ENCODE results near the gene UTS2B.

Gene UTS2B

DNA sequence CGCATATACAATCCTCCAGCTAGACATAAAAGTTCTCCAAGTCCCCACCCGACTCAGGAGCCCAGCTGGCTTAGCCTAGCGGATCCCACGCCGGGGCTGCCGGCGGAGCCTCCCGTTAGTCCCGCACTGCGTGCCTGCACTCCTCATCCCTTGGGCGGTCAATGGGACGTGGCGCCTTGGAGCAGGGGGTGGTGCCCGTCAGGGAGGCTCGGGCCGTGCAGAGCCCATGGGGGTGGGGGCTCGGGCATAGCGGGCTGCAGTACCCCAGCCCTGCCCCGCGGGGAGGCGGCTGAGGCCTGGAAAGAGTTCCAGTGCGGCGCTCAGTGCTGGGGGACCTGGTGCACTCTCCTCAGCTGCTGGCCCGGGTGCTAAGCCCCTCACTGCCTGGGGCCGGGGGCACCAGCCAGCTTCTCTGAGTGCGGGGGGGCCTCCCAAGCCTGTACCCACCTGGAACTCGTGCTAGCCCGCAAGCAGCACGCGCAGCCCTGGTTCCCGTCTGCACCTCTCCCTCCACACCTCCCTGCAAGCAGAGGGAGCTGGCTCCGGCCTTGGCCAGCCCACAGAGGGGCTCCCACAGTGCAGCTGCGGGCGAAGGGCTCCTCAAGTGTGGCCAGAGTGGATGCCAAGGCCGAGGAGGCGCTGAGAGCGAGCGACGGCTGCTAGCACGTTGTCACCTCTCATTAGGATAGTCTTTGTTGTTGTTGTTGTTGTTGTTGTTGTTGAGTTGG, 13.3 kb downstream of the UTS2B start:
- no peak overlapping the region for H3K9ac ChIP-seq (ENCODE audit: low read length)
- no peaks in the 10 kb centered on the region for H3K27me3 ChIP-seq (ENCODE audit: low read depth, low read length)
- H3K4me1 ChIP-seq (ENCODE audit: low read length), result no peaks in the 10 kb centered on the region
- H3K4me2 ChIP-seq (ENCODE audit: low read length), result no peak overlapping the region
- H3K9me3 ChIP-seq (ENCODE audit: insufficient read depth, low read length), result no peaks in the 10 kb centered on the region
- no peak overlapping the region for H3K27ac ChIP-seq (ENCODE audit: low read length)
- H3K79me2 ChIP-seq (ENCODE audit: low read length), result no peaks in the 10 kb centered on the region
- TF ChIP-seq EZH2phosphoT487 (IDR thresholded peaks at IDR 0.05; ENCODE audit: low read depth), result no peak
- TF ChIP-seq, protein P1, sequence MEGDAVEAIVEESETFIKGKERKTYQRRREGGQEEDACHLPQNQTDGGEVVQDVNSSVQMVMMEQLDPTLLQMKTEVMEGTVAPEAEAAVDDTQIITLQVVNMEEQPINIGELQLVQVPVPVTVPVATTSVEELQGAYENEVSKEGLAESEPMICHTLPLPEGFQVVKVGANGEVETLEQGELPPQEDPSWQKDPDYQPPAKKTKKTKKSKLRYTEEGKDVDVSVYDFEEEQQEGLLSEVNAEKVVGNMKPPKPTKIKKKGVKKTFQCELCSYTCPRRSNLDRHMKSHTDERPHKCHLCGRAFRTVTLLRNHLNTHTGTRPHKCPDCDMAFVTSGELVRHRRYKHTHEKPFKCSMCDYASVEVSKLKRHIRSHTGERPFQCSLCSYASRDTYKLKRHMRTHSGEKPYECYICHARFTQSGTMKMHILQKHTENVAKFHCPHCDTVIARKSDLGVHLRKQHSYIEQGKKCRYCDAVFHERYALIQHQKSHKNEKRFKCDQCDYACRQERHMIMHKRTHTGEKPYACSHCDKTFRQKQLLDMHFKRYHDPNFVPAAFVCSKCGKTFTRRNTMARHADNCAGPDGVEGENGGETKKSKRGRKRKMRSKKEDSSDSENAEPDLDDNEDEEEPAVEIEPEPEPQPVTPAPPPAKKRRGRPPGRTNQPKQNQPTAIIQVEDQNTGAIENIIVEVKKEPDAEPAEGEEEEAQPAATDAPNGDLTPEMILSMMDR (IDR thresholded peaks at IDR 0.05; ENCODE audit: low read depth, low read length), result no peak
- no peaks in the 10 kb centered on the region for H4K20me1 ChIP-seq (ENCODE audit: insufficient read depth, low read length)
- no peak overlapping the region for H2AFZ ChIP-seq (ENCODE audit: low read depth, low read length)
- H3K4me3 ChIP-seq (ENCODE audit: low read length), result no peak overlapping the region
- H3K36me3 ChIP-seq (replicated peaks; ENCODE audit: low read depth, low read length), result no peaks in the 10 kb centered on the region

DNA sequence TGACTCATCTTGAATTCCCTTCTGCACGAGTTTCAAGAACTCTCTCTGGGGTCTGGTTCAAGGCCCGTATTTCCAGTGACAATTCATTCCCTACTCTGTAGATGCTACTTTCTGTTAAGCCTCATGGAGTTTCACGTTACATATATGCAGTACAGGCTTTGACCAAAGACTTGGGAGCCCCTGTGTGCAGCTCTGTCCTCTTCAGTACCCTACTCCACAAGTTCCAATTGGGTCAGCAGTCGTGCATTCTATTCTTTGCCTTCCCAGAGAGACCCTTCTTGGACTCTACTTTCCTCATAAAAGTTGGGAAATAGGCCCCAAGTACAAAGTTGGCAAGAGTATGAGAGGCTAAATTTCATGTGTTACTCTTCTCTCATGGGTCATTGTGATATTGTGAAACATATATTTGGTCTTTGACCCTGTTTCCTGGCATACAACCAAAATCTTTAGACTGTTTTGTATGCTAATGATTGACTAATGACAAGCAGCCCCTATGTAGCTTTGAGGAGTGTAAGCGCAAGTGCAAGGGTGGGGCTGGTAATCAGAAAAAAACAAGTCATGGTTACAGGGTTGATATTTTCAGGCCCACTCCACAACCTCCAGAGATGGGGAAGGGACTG, 16.1 kb downstream of the UTS2B start:
- no peak overlapping the region for H3K4me2 ChIP-seq (ENCODE audit: low read length)
- H3K4me1 ChIP-seq (ENCODE audit: low read length), result no peaks in the 10 kb centered on the region
- no peaks in the 10 kb centered on the region for H3K27me3 ChIP-seq (ENCODE audit: low read depth, low read length)
- TF ChIP-seq EZH2phosphoT487 (IDR thresholded peaks at IDR 0.05; ENCODE audit: low read depth), result no peak
- TF ChIP-seq, protein P1 (IDR thresholded peaks at IDR 0.05; ENCODE audit: low read depth, low read length), result no peak
- H3K36me3 ChIP-seq (replicated peaks; ENCODE audit: low read depth, low read length), result no peaks in the 10 kb centered on the region
- H3K79me2 ChIP-seq (ENCODE audit: low read length), result no peaks in the 10 kb centered on the region
- no peak overlapping the region for H3K9ac ChIP-seq (ENCODE audit: low read length)
- no peak overlapping the region for H2AFZ ChIP-seq (ENCODE audit: low read depth, low read length)
- H3K4me3 ChIP-seq (ENCODE audit: low read length), result no peak overlapping the region
- H3K27ac ChIP-seq (ENCODE audit: low read length), result no peak overlapping the region
- no peaks in the 10 kb centered on the region for H4K20me1 ChIP-seq (ENCODE audit: insufficient read depth, low read length)
- no peaks in the 10 kb centered on the region for H3K9me3 ChIP-seq (ENCODE audit: insufficient read depth, low read length)

DNA sequence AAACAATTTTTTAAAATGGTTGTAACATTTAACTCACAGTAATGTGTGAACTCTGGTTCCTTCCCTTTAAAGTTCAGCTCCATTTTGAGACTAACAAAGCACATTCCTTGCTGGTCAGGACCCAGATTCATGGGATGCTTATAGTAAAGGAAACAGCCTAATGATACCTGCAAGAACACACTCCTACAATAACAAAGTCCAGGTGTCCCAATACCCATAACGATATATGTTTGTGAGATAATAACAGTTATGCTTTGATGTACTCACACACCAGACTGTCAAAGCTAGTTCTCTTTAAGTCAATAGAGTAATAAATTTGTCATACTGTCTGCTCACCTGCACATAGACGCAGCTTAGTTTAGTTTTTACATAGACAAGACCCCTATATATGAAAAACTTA, 17.0 kb downstream of the UTS2B start:
- Histone ChIP-seq H3K9ac (ENCODE audit: low read length) (no peak overlapping the region), H3K4me3 (ENCODE audit: low read length) (no peak overlapping the region), H3K4me1 (ENCODE audit: low read length) (no peaks in the 10 kb centered on the region), H3K4me2 (ENCODE audit: low read length) (no peak overlapping the region), H3K27ac (ENCODE audit: low read length) (no peak overlapping the region), H3K79me2 (ENCODE audit: low read length) (no peaks in the 10 kb centered on the region), H2AFZ (ENCODE audit: low read depth, low read length) (no peak overlapping the region), H3K27me3 (ENCODE audit: low read depth, low read length) (no peaks in the 10 kb centered on the region), H3K9me3 (ENCODE audit: insufficient read depth, low read length) (no peaks in the 10 kb centered on the region), H3K36me3 (replicated peaks; ENCODE audit: low read depth, low read length) (no peaks in the 10 kb centered on the region), H4K20me1 (ENCODE audit: insufficient read depth, low read length) (no peaks in the 10 kb centered on the region)
- TF ChIP-seq EZH2phosphoT487 (IDR thresholded peaks at IDR 0.05; ENCODE audit: low read depth), result no peak
- TF ChIP-seq, protein P1 (IDR thresholded peaks at IDR 0.05; ENCODE audit: low read depth, low read length), result no peak

DNA sequence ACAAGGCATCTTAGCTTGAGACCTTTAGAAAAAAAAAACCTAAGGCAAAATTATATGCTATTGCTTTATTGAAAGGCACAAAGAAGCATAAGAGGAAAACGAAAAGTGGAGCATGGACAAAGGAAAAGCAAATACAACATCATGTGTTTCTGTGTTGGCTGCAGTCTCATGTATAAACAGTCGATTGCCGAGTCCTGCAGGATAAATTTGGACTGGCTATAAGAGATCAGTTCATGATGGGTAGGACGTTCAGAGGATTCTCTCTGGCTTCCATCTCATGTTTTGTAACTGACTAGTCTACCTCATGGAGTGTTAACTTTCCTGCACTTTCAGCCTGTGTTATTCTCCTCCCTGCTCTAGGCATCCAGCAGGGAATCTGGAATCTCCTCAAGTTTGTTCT, 23.0 kb downstream of the UTS2B start:
- no peak for TF ChIP-seq EZH2phosphoT487 (IDR thresholded peaks at IDR 0.05; ENCODE audit: low read depth)
- TF ChIP-seq, protein P1 (IDR thresholded peaks at IDR 0.05; ENCODE audit: low read depth, low read length), result no peak
- no peaks in the 10 kb centered on the region for H3K79me2 ChIP-seq (ENCODE audit: low read length)
- no peak overlapping the region for H2AFZ ChIP-seq (ENCODE audit: low read depth, low read length)
- no peaks in the 10 kb centered on the region for H3K9me3 ChIP-seq (ENCODE audit: insufficient read depth, low read length)
- no peak overlapping the region for H3K9ac ChIP-seq (ENCODE audit: low read length)
- peaks cover 7% of the 10 kb centered on the region for H3K4me1 ChIP-seq (ENCODE audit: low read length)
- H3K36me3 ChIP-seq (replicated peaks; ENCODE audit: low read depth, low read length), result no peaks in the 10 kb centered on the region
- no peak overlapping the region for H3K4me3 ChIP-seq (ENCODE audit: low read length)
- H3K27me3 ChIP-seq (ENCODE audit: low read depth, low read length), result no peaks in the 10 kb centered on the region
- H4K20me1 ChIP-seq (ENCODE audit: insufficient read depth, low read length), result no peaks in the 10 kb centered on the region
- no peak overlapping the region for H3K27ac ChIP-seq (ENCODE audit: low read length)
- H3K4me2 ChIP-seq (ENCODE audit: low read length), result no peak overlapping the region
